ENCODE measurements around the gene LAPTM5.

LAPTM5 gene

GRCh38 chr1:30755746-30756145, 1.8 kb downstream of the LAPTM5 start:
- no peak for DNase-seq (ENCODE audit: low spot score)

DNA sequence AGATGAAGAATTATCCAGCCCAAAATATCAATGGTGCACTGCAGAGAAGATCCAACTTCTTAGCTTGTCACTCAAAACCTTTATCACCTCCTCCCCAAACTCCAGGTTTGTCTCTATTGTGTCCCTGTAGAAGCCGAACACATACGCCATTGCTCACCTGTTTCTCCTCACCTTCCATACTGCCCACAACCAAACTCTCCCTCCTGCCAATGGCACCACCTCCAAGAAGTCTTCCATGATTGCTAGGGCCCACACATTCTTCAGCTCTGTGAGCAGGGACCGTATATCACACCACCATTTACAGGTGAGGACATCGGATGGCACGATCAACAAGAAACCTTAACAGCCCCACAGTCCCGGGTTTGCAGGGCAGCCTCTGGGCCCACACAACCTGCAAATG, 2.2 kb downstream of the LAPTM5 start:
- DNase-seq (ENCODE audit: low spot score): no peak

DNA sequence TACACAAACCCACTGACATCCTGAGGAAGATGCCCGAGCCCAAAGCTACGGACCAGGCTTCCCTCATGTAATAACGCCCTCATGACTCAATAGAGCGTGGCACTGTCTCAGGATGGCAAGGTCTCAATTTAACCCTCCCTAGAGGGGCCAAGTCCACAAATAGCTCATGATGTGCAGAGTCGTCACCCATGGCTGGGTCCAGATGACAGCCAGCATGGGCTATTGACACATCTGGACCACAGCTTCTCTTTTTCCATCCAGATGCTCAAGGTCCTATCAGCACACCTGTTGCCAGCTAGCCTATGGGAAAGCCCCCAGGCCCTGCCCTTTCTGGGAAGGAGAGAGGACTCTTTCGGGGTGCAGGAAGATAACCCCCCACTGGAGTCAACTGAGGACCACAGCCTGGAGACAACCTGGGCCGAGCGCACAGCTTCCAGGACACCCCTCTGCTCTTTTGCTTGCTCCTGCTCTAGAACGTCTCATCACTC, 2.8 kb downstream of the LAPTM5 start:
- DNase-seq (ENCODE audit: low spot score): no peak

GRCh38 chr1:30753660-30754123, 3.9 kb downstream of the LAPTM5 start:
- no peak for DNase-seq (ENCODE audit: low spot score)

DNA sequence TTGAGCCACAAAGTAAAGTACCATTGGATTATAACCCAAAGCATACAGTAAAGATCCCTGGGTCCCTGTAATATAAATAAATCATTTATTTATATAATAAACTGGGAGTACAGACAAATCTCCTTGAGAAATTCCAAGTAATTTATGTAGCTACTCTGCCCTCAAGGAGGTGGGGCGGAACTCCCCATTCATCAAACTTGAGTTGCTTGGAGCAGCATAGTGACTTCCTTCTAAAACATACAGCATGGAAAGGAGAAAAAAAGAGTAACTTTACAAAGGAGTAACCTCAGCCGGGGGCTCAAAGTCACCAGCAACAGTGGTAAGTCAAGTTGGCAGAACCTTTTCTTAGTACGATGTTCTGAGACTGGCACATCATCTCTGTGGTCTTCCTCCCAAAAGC, 4.5 kb downstream of the LAPTM5 start:
- DNase-seq (ENCODE audit: low spot score): no peak

- no peak for DNase-seq (ENCODE audit: low spot score)
Measured at GRCh38 chr1:30752651-30752908, 5.0 kb downstream of the LAPTM5 start.

GRCh38 chr1:30751830-30752650, 5.5 kb downstream of the LAPTM5 start:
- no peak for DNase-seq (ENCODE audit: low spot score)

- DNase-seq (ENCODE audit: low spot score): no peak
Measured at GRCh38 chr1:30750731-30751291, 6.8 kb downstream of the LAPTM5 start.

DNA sequence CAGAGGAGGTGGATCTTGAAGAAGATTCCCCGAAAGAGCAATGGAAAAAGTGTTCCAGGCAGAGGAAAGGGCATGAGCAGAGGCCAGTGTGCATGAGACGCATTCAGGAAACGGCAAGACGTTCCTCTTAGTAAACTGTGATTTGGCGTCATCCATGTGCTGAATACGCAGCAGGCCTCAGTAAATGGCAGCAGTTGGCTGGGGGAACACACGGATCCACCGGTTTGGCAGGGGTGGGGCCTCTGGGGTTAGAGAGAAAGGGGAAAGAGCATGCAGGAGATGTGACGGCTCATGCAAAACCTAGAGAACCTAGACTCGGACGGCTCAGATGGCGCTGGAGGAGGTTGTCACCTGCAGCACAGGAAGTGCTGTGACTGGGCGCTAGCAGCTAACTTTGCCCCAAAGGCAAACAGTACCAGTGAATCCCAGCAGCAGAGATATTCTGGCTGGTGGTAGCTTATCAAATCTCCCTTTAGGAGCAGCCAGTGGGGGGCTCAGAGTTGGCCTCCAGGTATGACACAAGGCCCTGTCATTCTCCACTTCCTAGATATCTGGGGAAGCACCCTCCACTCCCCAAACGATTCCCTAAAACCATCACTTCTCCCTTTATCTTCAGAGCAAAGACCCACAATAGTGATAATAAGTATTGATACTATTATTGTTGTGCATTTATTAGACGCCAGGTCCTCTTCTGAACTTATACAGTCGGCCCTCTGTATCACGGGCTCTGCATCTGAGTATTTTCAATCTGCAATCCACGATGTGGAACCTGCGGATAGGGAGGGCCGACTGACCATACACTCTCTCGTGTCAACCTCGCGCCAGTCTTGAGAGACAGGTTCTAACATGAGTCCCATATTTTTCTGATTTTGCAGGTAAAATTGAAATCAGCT, 7.6 kb downstream of the LAPTM5 start:
- DNase-seq (ENCODE audit: low spot score): no peak

DNA sequence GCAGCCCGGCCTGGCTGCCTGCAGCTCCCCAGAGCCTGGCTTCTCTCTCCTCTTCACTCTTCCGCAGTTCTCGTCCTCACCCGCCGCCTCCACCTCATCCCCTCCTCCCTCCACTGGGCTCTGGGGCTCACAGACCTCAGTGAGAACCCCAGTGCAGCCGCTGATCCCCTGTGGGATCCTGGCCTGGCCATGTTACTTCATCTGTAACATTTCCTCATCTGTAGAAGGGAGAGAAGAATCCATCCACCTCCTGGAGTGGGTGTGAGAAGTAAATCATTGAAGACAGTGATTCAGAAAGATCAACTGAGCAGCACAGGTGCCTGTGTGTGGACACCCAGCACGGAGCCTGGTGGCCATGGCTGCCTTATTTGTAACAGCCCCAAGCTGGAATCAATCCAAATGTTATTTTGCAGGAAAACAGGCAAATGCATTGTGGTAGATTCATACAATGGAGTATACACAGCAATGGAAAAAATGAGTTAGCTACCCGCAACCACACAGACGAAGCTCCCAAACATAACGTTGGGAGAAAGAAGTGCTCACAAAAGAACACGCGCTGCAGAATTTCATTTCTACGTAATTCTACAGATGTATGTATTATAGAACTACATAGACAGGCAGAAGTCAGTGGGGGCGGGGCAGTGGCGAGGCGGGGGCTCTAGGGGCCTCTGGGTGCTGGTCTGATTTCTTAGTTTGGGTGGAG, 8.7 kb downstream of the LAPTM5 start:
- peak; percentile 90 for DNase-seq (ENCODE audit: low spot score)

GRCh38 chr1:30748098-30748698, 9.4 kb downstream of the LAPTM5 start:
- peak; percentile 11 for DNase-seq (ENCODE audit: low spot score)

DNA sequence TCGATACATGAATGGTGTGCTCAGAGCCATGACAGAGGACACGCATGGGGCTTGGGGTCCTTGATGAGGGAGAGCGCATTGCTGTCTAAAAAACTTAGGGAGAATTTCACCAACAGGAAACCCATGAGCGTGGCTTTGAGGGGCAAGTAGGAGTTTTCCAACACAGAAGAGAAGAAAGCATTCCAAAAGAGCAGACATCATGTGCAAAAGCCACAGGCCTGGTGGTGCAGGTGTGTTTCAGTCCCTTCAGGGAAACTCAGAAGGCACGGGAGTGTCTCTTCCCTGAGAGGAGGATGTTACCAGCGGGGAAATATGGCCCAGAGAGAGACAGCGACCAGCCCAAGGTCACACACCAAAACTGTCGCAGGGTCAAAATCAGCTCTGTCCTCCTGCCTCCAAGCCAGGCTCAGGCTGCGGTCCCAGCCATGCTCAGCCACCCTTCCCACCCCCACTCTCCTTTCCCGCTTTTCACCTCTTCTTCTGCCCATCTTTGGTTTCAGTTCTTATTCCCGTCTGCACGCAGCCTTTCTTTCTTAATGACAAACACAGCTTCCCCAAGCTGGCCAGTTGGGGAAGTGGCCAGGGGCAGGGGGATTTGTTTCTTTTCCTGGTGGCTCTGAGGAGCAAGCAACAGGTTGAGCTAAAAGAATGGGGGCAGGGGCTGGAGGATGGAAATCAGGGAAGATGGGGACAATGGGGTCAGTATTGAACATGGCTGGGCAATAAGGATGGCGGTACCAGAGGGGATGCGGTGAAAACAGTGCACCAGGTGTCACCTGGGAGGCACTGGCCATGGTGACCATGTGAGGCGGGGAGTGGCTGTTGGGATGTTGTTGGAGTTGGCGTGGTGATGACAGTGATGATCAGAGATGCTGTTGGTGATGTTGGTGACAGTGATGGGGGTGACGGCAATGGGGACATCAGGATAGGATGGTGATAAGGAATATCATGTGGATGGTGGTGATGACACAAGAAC, 10.3 kb downstream of the LAPTM5 start:
- no peak for DNase-seq (ENCODE audit: low spot score)

- DNase-seq (ENCODE audit: low spot score): no peak
Measured at GRCh38 chr1:30746212-30747032, 11.2 kb downstream of the LAPTM5 start.

- DNase-seq (ENCODE audit: low spot score): no peak
Measured at GRCh38 chr1:30745834-30746208, 11.8 kb downstream of the LAPTM5 start.

DNA sequence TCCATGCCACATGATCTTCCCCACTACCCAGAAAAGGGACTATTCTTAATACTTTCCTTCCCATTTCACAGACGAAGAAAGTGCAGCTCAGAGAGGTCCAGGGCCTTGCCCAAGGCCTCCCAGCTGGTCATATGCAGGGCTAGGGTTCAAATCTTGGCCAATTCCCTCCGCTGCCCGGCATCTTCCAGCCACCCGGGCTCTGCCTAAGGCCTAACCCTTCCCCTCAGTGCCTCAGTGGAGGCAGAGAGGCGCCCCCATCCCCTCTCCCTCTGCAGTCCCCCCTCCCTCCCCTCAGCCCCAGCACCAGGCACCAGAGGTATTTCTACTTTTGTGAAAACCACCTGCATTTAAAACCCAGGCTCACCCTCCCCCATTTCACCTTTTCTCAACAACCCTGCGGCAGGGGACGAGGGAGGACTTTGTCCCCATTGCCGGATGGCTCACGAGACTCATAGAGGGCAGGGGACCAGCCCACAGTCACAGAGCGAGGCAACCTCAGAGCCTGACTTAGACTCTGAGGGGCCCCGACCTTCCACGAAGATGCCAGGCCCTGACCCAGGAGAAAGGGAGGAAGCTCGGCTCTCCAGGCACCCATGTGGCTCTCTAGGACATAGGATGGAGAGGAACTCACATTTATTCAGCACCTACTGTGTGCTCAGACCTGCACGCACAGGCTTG, 12.3 kb downstream of the LAPTM5 start:
- no peak for DNase-seq (ENCODE audit: low spot score)

GRCh38 chr1:30744060-30744756, 13.4 kb downstream of the LAPTM5 start:
- DNase-seq (ENCODE audit: low spot score): no peak

- DNase-seq (ENCODE audit: low spot score): no peak
Measured at GRCh38 chr1:30743584-30744059, 14.0 kb downstream of the LAPTM5 start.

DNA sequence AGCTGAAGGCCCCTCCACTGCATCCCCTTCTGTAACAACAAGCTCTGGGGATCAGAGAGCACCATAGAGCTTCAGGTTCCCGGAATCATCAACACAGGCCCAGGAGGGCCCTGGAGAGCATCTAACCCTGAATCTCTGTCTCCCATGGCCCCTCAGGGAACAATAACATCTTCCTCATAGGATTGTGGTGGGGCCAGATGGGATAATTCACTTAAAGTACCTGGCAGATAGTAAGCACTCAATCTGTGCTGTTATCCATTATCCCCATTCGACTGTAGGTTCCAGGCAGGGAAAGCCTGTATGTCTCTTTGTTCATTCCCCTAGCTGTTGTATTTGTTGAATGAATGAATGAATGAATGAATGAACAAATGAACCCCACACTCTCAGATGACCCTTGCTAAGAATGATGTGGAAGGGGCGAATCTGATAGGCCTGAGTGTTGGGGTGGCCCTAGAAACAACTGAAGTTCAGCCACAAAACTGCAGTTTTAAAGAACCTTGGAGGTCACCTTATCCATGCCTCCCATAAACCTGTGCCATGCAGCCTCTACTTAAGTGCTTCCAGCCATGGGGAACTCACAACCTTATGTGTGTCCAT, 14.5 kb downstream of the LAPTM5 start:
- no peak for DNase-seq (ENCODE audit: low spot score)
